CD4-positive, alpha-beta T cell treated with Interleukin-17A for 1 hour (primary cell): ENCODE data around the gene PCDHGA7.
"Not testable (repeated sequence)": the region's sequence is repeated elsewhere in the genome, so short reads cannot be mapped to it uniquely, and the experiment has no call there.

Experiments used
- DNase-seq: peaks from one replicate; pipeline ENCODE4 v3.0.0-alpha.2; 2020

The PCDHGA7 gene

DNA sequence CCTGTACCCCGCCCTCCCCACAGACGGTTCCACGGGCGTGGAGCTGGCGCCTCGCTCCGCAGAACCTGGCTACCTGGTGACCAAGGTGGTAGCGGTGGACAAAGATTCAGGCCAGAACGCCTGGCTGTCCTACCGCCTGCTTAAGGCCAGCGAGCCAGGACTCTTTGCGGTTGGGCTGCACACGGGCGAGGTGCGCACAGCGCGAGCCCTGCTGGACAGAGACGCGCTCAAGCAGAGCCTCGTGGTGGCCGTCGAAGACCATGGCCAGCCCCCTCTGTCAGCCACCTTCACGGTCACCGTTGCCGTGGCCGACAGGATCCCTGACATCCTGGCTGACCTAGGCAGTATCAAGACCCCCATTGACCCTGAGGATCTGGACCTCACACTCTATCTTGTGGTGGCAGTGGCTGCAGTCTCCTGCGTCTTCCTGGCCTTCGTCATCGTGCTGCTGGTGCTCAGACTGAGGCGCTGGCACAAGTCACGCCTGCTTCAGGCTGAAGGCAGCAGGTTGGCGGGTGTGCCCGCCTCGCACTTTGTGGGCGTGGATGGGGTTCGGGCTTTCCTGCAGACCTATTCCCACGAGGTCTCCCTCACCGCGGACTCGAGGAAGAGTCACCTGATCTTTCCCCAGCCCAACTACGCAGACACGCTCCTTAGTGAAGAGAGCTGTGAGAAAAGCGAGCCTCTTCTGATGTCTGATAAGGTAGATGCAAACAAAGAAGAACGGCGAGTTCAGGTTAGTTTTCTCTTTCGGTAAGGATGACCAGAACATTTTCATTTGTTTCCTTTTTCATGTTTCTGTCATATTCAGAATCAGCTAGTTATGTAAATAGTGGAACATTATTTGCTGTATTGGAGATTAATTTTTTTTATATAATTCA lies 16.3 kb upstream of the PCDHGA7 start:
- no peak for DNase-seq

GRCh38 chr5:141369994-141370848 lies 12.3 kb upstream of the PCDHGA7 start, which contains the start of gene PCDHGB3:
Gene PCDHGB3 (plus strand): TSS chr5:141370242. CDS start chr5:141370395, 153 bp downstream.
- peak; percentile 52 for DNase-seq

- DNase-seq = no peak
These were observed 10.7 kb upstream of the PCDHGA7 start for GRCh38 chr5:141371572-141372475.

- DNase-seq = peak; percentile 13
These were observed 8.7 kb upstream of the PCDHGA7 start, which contains the start of gene PCDHGA6 for GRCh38 chr5:141373673-141374317. Gene PCDHGA6 (plus strand): TSS chr5:141373891. CDS start chr5:141374084, 193 bp downstream.

DNA sequence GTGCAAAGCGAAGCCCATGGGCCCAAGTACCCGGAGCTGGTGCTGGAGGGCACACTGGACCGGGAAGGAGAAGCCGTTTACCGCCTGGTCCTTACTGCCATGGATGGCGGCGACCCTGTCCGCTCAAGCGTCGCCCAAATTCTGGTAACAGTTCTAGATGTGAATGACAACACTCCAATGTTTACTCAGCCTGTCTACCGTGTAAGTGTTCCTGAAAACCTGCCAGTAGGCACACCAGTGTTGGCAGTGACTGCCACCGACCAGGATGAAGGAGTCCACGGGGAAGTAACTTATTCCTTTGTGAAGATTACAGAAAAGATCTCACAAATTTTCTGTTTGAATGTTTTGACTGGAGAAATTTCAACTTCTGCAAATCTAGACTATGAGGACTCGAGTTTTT lies 7.9 kb upstream of the PCDHGA7 start:
- no peak for DNase-seq

DNA sequence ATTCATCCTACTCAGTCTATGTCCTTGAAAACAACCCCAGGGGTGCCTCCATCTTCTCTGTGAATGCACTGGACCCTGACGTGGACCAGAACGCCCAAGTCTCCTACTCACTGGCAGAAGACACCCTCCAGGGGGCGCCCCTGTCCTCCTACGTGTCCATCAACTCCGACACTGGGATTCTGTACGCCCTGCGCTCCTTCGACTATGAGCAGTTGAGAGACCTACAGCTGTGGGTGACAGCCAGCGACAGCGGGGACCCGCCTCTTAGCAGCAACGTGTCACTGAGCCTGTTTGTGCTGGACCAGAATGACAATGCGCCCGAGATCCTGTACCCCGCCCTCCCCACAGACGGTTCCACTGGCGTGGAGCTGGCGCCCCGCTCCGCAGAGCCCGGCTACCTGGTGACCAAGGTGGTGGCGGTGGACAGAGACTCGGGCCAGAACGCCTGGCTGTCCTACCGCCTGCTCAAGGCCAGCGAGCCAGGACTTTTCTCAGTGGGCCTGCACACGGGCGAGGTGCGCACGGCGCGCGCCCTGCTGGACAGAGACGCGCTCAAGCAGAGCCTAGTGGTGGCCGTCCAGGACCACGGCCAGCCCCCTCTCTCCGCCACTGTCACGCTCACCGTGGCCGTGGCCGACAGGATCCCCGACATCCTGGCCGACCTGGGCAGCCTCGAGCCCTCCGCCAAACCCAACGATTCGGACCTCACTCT lies 6.9 kb upstream of the PCDHGA7 start:
- DNase-seq = not testable (repeated sequence)

- no peak for DNase-seq
These were observed 803 bp downstream of the PCDHGA7 start for GRCh38 chr5:141383345-141383744.

DNA sequence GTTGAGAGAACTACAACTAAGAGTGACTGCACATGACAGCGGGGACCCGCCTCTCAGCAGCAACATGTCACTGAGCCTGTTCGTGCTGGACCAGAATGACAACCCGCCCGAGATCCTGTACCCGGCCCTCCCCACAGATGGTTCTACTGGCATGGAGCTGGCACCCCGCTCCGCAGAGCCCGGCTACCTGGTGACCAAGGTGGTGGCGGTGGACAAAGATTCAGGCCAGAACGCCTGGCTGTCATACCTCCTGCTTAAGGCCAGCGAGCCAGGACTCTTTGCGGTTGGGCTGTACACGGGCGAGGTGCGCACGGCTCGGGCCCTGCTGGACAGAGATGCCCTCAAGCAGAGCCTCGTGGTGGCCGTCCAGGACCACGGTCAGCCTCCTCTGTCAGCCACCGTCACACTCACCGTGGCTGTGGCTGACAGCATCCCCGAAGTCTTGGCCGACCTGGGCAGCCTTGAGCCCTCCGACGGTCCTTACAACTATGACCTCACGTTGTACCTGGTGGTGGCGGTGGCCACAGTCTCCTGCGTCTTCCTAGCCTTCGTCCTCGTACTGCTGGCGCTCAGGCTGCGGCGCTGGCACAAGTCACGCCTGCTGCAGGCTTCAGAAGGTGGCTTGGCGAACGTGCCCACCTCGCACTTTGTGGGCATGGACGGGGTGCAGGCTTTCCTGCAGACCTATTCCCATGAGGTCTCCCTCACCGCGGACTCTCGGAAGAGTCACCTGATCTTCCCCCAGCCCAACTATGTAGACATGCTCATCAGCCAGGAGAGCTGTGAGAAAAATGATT lies 2.1 kb downstream of the PCDHGA7 start:
- DNase-seq = no peak

DNA sequence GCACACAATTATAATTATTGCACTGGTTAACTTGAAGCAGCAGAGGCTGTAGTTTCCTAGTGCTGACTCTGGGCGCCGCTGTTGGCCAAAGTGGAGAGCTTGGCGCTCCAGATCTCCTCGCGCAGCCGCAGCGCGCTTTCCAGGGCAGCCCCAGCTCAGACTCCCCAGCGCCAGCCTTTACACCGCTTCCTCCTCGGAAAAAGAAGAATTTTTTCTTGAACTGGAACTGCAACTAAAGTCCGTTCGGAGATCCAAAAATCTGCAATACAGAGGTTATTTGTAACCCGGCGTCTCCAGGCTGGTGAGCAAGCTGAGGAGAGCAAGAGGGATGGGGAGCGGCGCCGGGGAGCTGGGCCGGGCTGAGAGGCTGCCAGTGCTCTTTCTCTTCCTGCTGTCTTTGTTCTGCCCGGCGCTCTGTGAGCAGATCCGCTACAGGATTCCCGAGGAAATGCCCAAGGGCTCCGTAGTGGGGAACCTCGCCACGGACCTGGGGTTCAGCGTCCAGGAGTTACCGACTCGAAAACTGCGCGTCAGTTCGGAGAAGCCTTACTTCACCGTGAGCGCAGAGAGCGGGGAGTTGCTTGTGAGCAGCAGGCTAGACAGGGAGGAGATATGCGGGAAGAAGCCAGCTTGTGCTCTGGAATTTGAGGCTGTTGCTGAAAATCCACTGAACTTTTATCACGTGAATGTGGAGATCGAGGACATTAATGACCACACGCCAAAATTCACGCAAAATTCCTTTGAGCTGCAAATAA lies 5.2 kb downstream of the PCDHGA7 start, which contains the start of gene PCDHGB4:
PCDHGB4 (plus strand) TSS at position 142 of the 755 bp plus-strand sequence; CDS start at position 329, 187 bp downstream.
- peak; percentile 41 for DNase-seq

- no peak for DNase-seq
These were observed 6.1 kb downstream of the PCDHGA7 start for GRCh38 chr5:141388661-141389060.

GRCh38 chr5:141389153-141390042 lies 6.9 kb downstream of the PCDHGA7 start:
- DNase-seq = no peak

DNA sequence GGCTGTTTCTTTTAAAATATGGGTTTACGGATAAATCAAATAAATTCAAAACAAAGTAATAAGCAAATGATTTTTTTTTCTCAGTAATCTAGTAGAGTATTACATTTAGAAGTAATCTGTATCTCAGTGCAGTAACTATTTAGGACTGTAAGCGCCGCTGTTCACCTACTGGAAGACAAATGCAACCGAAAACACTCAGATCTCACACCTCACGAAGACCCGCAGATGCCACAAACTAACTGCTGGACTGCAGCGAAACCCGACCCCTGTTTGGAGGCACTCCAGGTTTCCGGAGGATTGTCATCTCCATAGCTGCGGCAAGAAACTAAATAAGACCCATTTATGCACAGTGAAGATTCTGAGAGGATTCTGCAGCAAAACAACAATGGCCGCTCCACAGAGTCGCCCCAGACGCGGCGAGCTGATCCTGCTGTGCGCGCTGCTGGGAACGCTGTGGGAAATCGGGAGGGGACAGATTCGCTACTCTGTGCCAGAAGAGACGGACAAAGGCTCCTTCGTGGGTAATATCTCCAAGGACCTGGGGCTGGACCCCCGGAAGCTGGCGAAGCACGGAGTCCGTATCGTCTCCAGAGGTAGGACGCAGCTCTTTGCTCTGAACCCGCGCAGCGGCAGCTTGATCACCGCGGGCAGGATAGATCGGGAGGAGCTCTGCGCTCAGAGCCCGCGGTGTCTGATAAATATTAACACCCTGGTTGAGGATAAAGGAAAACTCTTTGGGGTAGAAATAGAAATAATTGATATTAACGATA lies 10.1 kb downstream of the PCDHGA7 start, which contains the start of gene PCDHGA8:
PCDHGA8 (plus strand) TSS at position 205 of the 770 bp plus-strand sequence; CDS start at position 386, 181 bp downstream.
- DNase-seq = peak; percentile 15

DNA sequence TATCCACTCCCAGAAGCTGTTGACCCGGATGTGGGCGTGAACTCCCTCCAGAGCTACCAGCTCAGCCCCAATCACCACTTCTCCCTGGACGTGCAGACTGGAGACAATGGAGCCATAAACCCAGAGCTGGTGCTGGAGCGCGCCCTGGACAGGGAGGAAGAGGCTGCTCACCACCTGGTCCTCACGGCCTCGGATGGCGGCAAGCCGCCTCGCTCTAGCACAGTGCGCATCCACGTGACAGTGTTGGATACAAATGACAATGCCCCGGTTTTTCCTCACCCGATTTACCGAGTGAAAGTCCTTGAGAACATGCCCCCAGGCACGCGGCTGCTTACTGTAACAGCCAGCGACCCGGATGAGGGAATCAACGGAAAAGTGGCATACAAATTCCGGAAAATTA lies 10.7 kb downstream of the PCDHGA7 start:
- no peak for DNase-seq

DNA sequence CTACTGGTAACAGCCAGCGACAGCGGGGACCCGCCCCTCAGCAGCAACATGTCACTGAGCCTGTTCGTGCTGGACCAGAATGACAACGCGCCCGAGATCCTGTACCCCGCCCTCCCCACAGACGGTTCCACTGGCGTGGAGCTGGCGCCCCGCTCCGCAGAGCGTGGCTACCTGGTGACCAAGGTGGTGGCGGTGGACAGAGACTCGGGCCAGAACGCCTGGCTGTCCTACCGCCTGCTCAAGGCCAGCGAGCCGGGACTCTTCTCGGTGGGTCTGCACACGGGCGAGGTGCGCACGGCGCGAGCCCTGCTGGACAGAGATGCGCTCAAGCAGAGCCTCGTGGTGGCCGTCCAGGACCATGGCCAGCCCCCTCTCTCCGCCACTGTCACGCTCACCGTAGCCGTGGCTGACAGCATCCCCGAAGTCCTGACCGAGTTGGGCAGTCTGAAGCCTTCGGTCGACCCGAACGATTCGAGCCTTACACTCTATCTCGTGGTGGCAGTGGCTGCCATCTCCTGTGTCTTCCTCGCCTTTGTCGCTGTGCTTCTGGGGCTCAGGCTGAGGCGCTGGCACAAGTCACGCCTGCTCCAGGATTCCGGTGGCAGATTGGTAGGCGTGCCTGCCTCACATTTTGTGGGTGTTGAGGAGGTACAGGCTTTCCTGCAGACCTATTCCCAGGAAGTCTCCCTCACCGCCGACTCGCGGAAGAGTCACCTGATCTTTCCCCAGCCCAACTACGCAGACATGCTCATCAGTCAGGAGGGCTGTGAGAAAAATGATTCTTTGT lies 12.1 kb downstream of the PCDHGA7 start:
- DNase-seq = not testable (repeated sequence)

DNA sequence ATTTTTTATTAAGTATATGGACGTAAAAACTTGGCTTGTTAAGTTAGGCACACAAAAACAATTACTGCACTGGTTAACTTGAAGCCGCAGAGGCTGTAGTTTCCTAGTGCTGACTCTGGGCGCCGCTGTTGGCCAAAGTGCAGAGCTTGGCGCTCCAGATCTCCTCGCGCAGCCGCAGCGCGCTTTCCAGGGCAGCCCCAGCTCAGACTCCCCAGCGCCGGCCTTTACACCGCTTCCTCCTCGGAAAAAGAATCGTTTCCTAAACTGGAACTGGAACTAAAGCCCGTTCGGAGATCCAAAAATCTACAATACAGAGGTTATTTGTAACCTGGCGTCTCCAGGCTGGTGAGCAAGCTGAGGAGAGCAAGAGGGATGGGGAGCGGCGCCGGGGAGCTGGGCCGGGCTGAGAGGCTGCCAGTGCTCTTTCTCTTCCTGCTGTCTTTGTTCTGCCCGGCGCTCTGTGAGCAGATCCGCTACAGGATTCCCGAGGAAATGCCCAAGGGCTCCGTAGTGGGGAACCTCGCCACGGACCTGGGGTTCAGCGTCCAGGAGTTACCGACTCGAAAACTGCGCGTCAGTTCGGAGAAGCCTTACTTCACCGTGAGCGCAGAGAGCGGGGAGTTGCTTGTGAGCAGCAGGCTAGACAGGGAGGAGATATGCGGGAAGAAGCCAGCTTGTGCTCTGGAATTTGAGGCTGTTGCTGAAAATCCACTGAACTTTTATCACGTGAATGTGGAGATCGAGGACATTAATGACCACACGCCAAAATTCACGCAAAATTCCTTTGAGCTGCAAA lies 15.4 kb downstream of the PCDHGA7 start, which contains the start of gene PCDHGB5:
PCDHGB5 (plus strand) TSS at position 192 of the 796 bp plus-strand sequence; CDS start at position 373, 181 bp downstream.
- peak; percentile 43 for DNase-seq
